HTERT RPE-1 (cell line): ENCODE results near the gene TBC1D22A.

ENCODE experiments used
- in situ Hi-C: fragments of 300-500 bp; cut with MboI; formaldehyde crosslinking; loops from 4 replicates; pipeline ENCODE4 v1.14.3; 2020; ENCODE audit warnings: low sequenced_read_pairs

TBC1D22A gene

GRCh38 chr22:47051441-47052071 lies 289.1 kb downstream of the TBC1D22A start:
- in situ Hi-C loops: no loop called here

- in situ Hi-C loops: no loop called here
Observed at GRCh38 chr22:47052236-47053012, 290.0 kb downstream of the TBC1D22A start.

- in situ Hi-C loops: no loop called here
Observed at GRCh38 chr22:47053013-47053725, 290.7 kb downstream of the TBC1D22A start.

- in situ Hi-C loops: no loop called here
Observed at GRCh38 chr22:47053726-47054141, 291.3 kb downstream of the TBC1D22A start.

GRCh38 chr22:47054231-47055072 lies 292.0 kb downstream of the TBC1D22A start:
- in situ Hi-C loops: no loop called here

- in situ Hi-C loops: no loop called here
Observed at GRCh38 chr22:47055073-47055355, 292.6 kb downstream of the TBC1D22A start.

- in situ Hi-C loops: no loop called here
Observed at GRCh38 chr22:47055461-47055860, 293.0 kb downstream of the TBC1D22A start.

GRCh38 chr22:47055921-47056320 lies 293.5 kb downstream of the TBC1D22A start:
- in situ Hi-C loops: no loop called here

- in situ Hi-C loops: no loop called here
Observed at GRCh38 chr22:47056361-47056760, 293.9 kb downstream of the TBC1D22A start.

GRCh38 chr22:47056776-47057470 lies 294.5 kb downstream of the TBC1D22A start:
- in situ Hi-C loops: no loop called here

- in situ Hi-C loops: no loop called here
Observed at GRCh38 chr22:47057916-47058585, 295.6 kb downstream of the TBC1D22A start.

GRCh38 chr22:47059076-47059475 lies 296.6 kb downstream of the TBC1D22A start:
- in situ Hi-C loops: no loop called here

GRCh38 chr22:47059701-47060161 lies 297.3 kb downstream of the TBC1D22A start:
- in situ Hi-C loops: no loop called here

- in situ Hi-C loops: no loop called here
Observed at GRCh38 chr22:47060718-47061117, 298.3 kb downstream of the TBC1D22A start.

GRCh38 chr22:47061226-47061625 lies 298.8 kb downstream of the TBC1D22A start:
- in situ Hi-C loops: no loop called here

GRCh38 chr22:47062126-47062525 lies 299.7 kb downstream of the TBC1D22A start:
- in situ Hi-C loops: no loop called here

GRCh38 chr22:47063071-47063509 lies 300.6 kb downstream of the TBC1D22A start:
- in situ Hi-C loops: no loop called here

- in situ Hi-C loops: no loop called here
Observed at GRCh38 chr22:47063606-47064005, 301.2 kb downstream of the TBC1D22A start.

- in situ Hi-C loops: no loop called here
Observed at GRCh38 chr22:47064016-47064415, 301.6 kb downstream of the TBC1D22A start.

GRCh38 chr22:47064416-47064815 lies 302.0 kb downstream of the TBC1D22A start:
- in situ Hi-C loops: no loop called here
